Midbrain (tissue), 1 donor: ENCODE measurements around the gene ALAD.
"Not testable (repeated sequence)": the region's sequence is repeated elsewhere in the genome, so short reads cannot be mapped to it uniquely, and the experiment has no call there.

ENCODE experiments used
- DNase-seq: peaks from one replicate; lab custom pipeline; 2025; lab: John Stamatoyannopoulos, UW

Gene ALAD

DNA sequence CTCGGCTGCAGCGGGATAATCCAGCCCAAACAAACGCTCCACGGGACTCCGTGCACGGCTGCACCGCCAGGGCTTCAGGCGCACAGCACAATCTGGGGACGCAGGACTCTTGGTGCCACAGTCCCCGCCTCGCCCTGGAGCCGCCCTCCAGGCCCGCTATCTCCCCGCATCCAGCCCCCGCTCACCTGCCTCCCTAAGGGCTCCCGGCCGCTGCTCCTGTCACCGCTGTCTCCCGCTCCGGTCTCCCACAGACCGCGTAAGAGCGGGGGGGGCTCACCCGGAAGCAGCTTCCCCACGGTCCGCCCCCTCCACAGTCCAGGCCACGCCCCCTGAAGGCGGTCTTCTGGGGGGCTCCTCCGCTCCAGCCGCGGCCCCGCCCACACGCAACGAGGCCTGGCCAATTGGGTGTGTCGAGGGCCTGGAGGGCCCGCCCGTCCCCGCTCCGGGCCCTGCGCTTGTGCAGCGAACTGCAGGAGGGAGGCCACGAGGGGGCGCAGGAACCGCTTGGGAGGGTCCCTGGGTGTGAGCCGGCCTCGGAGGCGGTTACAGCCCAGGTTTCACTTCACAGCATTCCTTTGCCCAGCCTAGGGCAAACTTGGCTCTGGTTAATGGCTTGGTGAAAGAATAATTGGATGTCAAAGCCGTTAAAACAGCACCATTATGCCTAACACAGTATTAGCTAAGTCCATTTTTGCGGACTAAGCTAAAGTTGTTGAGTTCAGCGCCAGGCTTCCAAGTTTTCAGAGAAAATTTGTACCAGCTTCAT is at the start of gene ALAD:
Gene ALAD (minus strand): TSS at position 258 of the 766 bp plus-strand sequence. CDS start 7,725 bp downstream, outside the sequence.
- peak; percentile 99 for DNase-seq

DNA sequence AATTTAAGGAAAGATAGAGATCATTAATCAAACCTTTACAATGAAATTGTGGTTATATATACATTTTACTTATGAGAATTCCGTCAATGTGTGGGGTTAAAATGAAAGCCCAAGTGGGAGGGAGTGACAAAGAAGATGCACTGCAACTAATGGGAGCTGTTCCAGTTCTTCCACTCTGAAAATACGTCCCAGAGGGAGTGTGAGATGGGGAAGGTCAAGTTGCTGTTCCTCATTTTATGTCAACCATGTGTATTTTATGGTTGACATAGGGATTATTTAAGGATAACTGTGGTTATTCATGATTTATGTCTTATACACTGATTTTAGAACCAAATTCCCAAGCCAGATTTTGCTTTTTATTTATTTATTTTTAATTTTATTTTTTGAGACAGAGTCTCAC is 48.3 kb upstream of the ALAD start:
- DNase-seq = no peak

DNA sequence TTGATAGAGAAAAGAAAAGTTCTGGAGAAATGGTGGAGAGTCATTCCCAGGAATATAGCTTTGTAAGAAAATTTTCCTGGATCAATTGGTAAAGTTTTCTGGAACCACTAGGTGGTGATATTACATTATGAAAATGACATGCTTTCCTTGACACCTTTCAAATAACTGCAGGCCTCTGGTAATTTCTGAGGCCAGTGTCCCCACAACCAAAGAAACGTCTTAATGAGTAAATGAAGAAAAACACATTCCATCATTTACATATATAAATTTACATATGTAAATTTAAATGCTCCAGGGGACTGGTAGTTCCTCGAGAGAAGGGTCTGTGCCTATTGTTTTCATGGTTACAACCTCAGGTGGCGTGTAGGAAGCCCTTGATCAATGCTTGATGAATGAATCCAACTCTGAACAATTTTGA is 45.2 kb upstream of the ALAD start:
- DNase-seq = peak; percentile 68

DNA sequence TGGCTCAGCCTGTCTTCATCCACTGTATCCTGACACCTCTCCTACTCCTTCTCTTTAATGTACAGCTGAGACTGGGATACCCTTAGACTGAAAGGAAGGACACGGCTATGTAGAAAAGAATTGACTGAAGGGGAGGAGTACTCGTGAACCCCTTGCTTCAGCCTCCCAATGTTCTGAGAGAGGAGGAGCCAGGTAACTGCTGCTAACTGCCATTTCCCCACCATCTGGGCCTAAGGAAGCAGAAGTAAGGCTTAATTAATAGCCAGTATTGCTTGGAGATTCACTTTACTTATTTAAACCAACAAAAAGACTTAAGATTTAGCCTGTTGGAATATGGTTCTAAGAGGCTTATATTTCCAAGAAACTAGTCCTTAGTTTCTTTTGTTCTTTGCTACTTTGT is 43.7 kb upstream of the ALAD start:
- DNase-seq = no peak

DNA sequence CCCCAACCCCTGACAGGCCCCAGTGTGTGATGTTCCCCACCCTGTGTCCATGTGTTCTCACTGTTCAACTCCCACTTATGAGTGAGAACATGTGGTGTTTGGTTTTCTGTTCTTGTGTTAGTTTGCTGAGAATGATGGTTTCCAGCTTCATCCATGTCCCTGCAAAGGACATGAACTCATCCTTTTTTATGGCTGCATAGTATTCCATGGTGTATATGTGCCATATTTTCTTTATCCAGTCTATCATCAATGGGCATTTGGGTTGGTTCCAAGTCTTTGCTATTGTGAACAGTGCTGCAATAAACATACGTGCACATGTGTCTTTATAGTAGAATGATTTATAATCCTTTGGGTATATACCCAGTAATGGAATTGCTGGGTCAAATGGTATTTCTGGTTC is 36.6 kb upstream of the ALAD start:
- not testable (repeated sequence) for DNase-seq

DNA sequence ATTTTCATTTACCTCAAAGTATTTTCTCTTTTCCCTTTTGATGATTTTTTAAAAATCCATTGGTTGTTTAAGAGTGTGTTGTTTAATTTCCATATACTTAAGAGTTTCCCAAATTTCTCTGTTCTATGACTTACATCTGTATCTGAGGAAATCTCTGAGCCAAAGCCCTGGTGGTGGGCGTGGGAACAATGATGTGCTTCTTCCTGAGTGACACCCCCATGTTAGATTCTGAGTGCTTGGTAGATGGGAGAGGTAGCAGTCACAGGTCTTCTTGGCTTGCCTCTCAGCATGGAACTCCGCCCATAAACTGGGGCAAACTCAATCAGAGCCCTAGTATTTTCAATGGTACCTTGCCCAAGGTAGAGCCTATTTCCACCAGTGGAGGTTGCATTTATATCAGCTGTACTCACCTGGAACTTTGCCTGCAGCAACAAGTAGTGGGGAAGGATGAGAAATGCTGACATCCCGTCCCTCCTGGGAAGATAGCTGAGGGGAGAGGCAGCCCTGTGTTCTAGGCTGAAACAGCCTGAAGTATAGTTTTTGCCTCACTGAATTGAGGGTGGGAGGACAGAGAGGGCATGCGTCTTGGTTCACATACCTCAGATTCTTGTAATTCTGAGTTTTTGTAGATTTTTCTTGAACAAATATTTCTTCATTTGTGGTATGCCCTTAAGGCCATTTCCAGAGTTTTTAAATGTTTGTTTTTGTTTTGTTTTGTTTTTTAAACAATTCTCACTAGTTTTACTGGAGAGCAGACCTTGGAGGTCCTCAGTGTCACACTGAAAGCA is 35.8 kb upstream of the ALAD start:
- DNase-seq = no peak

DNA sequence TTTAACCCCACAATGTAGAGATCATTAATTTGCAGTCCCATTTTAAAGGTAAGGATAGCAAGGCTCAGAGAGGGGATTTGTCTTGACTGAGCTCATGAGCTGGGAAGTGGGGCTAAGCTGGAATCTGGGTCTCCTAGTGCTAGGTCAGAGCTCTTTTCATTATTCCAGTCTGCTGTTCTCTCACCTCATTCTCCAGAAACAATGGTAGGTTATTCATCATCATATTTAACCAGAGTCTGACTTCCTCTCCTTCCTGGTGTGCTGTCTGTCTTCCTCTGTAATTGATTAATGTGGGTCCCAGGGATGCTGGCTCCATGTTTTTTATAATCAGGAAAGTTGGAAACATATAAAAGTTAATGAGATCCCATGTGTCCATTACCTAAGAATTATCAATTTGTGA is 30.1 kb upstream of the ALAD start:
- no peak for DNase-seq

DNA sequence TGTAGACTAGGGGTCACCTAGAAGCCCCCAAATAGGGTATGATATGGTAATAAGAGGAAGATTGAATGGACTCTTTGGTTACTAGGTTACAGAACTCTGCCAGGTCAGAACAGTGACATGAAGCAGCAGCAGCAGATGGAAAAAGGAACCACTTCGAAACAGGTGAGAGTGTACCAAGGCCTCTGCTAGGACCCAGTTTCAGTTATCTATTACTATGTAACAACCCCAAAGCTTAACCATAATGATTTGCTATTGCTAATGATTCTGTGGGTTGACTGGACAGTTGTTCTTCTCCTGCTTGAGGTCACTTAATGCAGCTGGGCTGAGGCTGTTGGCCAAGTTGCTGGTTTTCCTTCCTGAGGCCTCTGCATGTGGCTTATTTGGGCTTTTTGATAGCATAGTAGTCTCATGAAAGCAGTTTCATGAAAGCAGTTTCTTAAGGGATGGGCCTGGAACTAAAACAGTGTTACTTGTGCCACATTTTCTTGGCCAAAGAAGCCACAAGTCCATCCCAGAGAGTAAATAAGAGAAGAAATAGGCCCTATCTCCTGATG is 27.1 kb upstream of the ALAD start:
- no peak for DNase-seq

DNA sequence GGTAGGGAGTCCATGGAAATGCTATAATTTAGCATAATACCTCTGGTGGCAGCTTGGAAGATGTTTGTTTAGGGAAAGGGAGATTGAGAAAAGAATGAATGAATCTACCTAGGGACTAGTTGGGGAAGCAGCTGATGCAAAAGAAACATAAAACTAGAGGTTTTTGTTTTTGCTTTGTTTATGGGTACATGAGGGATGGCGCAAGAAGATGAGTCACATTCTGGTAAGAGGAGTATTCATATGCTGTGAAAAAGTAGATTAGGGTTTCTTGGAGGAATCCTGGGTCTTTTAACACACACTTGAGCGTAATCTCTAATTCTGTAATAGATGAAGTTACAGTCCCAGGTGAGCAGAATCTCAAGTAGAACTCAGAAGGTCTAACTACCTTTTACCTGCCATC is 26.5 kb upstream of the ALAD start:
- no peak for DNase-seq

DNA sequence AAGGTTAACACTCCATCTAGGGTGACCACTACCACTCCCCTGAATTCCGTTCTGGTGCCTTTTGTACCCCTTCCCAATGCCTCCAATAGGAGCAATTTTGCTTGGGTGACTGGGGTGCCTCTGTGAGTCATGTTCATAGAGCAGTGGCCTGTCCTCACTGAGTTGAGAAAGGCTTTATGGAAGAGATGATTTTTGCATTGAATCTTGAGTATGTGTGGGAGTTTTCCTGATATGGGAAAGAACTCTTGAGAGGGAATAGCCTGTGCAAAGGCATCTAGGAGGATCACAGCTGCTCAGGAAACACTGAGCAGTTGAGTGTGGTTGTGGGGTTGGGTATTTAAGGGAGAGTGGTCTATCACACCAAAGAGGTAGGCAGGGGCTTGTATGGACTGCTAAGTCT is 25.6 kb upstream of the ALAD start:
- no peak for DNase-seq

DNA sequence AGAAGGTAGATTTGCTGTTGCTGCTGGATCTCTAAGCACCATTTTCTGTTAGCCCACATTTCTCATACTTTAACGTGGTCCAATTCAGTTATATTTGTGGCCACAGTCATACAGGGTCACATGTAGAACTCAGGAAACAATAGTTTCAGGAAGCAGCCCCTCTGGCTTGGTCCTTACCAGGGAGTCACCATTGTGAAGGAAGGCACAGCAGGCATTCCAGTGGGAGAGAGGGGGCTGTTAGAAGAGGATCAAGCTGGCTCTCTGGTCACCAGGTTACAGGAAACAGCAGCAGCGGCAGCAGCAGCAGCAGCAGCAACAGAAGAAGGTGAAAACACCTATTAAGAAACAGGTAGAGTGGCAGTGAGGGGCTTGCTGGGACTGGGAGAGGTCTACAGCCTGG is 24.0 kb upstream of the ALAD start:
- no peak for DNase-seq

DNA sequence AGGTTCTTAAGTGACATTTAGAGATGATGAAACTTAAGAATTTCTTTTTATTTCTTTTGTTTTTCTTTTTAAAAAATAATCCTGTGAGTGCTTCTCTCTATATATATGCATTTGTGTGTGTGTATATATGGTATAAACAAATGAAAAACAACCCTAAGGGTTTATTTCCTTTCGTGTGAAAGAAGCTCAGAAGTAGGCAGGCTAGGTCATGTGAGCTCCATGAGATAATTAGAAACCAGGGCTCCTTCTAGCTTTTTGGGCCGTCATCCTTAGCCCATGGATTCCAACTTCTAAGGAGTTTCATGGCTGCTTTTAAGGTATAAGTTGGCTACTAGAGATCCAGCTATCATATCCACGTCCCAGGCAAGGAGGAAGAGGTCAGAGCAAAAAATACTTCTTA is 20.6 kb upstream of the ALAD start:
- no peak for DNase-seq

DNA sequence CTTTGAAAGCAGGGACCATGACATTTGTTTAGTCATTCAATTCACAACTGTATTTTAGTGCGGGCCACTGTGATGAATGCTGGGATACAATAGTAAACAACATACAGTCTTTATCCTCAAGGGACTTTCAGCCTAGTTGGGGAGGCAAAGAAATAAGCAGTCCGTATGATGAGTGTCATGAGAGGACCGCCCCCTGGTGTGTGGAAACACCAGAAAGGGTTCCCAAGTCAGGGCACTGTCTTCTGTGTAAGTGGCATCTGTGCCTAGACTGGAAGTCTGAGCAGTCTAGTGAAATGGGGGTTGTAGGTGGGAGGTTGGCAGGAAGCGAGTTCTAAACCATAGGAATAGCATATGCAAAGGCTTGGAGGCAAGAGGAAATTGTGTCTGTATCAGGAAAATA is 16.3 kb upstream of the ALAD start:
- DNase-seq = no peak

DNA sequence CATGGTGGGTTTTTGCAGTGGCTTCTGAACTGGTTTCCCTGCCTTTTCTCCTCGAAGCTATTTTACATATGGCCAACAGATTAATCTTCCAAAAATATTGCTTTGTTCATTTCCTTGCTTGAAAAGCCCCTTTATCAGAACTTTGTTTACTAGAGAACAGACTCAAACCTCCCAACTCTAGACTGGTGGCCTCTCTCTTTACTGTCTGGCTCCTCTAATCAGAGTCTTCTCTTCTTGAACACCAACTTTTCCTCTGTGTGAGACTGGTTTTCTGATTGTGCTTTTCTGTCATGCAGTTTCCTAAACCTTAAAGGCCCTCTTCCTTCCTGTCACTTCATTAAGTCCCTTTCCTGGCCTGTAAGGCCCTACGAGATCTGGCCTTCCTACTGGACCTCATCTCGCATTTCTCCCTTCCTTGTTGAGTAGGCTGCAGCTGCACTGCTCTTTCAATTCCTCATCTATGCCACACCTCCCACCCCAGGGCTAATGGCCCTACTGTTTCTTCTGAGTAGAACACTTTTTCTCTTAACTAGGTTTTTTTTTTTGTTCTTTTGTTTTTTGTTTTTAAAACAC is 15.2 kb upstream of the ALAD start:
- no peak for DNase-seq

DNA sequence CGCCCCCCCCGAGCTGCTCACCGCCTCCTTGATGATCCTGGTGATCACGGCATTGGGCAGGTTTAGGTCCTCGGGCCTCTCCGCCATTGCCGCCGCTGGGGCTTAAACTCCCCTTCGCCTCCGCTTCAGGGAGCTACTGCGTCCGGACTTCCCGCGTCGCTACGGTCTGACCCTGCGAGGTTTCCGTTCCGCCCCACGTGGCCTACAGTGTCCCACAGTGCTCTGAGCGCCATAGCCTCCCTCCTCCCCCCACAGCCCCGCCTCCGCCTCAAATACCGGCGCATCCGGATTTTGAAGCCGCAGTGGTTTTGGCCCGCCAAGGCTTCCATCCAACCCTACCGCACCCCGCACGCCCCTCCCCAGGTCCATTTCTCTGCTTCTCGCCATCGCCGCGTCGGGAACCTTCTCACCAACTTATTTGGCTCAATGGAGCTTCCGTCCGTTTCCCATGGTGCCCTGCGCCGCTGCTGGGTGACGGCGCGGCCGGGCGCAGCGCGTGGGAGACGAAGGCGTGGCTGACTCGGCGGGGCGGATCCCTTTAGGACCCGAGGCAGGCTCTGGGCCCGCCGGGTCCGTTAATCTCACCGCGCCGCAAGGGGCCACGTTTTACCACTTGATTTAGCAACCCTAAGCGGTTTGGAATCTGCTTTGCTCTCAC is 9.3 kb upstream of the ALAD start, which contains the start of the genes C9orf43 and POLE3:
Gene C9orf43 (plus strand): TSS at position 541 of the 658 bp plus-strand sequence. CDS start 2,747 bp downstream, outside the sequence.
Gene POLE3 (minus strand): TSS at position 469 of the 658 bp plus-strand sequence. CDS start 382 bp downstream, at position 87.
- peak; percentile 97 for DNase-seq

DNA sequence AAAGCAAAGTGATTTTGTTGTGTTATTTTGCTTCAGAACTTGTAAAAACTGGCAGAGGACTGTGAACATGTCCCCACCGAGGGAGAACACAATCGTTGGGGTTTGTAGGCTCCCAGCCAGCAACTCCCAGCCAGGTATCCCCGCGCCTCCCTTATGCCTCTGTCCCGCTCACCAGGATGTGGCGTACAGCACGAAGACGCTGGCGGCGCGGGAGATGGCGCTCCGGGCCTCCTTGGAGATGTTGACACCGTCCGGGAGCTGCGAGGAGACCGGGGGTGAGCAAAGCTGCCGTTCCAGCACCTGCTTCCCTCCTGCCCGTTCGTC is 8.8 kb upstream of the ALAD start:
- no peak for DNase-seq

DNA sequence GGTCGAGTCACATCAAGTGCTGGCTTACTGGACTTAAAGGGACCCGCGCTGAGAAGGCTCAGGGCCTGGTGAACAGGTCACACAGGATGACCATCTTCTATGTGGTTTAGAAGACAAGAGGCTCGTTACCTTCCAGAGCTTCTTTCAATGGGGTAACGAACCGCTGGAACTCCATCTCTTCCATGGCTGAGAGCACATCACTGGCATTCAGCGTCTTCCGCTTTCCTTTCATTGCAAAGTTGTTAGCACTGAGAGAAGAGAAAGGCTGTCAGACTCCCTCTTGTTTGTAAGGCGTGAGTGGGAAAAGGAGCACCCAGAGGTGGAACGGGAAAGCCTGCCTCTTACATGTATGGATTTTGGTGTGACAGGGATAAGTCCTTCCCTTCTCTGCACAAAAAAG is 8.4 kb upstream of the ALAD start:
- no peak for DNase-seq

DNA sequence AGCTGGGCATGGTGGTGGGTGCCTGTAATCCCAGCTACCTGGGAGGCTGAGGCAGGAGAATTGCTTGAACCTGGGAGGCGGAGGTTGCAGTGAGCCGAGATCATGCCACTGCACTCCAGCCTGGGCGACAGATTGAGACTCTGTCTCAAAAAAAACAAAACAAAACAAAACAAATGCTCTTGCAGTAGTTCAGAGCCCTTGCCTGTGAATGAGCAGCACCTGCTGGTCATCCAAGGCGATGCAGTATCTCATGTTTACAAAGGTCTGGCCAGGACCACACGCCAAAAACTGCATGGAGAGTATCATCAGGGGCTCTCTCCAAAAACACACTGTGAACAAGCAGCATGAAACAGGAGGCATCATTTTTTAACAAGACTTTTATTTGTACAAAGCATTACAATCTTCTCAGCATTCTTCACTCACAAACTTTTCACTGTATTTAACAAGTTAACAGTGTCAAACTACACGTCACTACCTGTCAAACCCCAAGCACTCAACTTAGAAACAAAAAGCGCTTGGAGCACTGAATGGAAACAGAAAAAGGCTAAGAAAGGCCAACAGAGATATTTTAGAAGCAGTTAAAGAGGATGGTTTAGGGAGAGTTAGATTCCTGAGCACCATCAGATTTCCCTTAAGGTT is 5.9 kb upstream of the ALAD start:
- DNase-seq = peak; percentile 56

DNA sequence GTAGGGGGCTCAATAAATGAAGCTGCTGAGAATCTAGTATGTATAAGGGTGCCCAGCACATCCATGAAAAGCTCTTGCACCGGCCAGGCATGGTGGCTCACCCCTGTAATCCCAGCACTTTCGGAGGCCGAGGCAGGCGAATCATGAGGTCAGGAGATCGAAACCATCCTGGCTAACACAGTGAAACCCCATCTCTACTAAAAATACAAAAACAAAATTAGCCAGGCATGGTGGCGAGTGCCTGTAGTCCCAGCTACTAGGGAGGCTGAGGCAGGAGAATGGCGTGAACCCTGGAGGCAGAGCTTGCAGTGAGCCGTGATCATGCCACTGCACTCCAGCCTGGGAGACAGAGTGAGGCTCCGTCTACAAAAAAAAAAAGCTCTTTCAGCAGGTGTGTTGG is 5.3 kb upstream of the ALAD start:
- DNase-seq = not testable (repeated sequence)

DNA sequence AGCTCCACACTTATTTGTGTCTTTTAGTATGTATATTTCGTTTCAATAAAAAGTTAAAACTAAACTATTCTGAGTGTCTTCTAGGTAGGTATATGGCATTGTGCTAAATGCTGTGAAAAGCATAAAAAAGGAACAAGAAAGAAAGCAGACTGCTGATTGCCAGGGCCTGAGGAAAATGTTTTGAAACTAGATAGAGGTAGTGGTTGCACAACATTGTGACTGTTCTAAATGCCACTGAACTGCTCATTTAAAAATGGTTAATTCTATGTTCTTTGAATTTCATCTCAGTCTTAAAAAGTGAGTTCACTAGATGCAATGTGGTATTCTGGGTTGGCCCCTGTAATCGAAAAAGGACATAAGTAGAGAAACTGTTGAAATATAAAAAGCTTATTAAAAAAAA is 2.6 kb upstream of the ALAD start:
- DNase-seq = no peak

DNA sequence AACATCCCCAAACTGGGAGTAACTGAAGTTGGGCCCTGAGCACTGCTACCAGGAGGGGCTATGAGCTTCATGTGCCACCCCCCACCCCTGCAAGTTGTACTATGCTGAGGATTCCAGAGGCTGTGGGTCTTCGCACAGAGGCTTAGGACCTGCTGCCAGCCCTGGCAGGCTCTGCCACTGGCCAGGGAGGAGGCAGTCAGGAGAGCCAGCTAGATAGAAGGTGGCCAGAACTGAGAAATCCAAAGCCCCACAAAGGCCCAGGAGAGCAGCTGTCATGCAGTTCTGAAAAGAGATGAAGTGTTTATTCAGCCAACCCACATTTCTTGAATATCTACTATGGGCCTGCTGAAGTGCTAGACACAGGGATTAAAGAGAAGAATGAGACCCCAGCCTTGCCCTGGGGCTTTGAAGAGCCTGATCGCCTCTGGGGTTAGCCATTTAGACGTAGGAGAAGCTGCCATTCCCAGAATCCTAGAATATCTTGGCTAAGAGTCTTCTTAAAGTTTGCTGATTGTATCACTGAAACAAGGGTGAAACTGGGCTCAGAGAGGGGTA is 1.4 kb downstream of the ALAD start:
- DNase-seq = no peak
